Body of pancreas (tissue), 4 donors: ENCODE measurements around the gene COLEC12. TPM values are rescaled to one million over a fixed set of nuclear protein-coding genes. Genes with fewer than 3 reads are reported as not detected.

ENCODE experiments used
- ATAC-seq: fragments of 150-250 bp; one replicate; pipeline ENCODE4 v1.9.1; 2016
- DNase-seq, 4 donors: peaks; one replicate each; pipeline ENCODE4 v3.0.0-alpha.2; 2019
- H3K27ac ChIP-seq, 4 donors: fragments of 200-600 bp; sonication (generic); 1 replicate in 3 of 4; 2 replicates in 1 of 4; pipeline versions ENCODE4 v1.5.1 to v1.6.1; 2016 to 2019; ENCODE audit warnings: mild to moderate bottlenecking in 1 of 4, mixed read lengths in 1 of 4, moderate library complexity in 1 of 4
- H3K27me3 ChIP-seq, 2 donors: fragments of 200-600 bp; sonication (generic); one replicate each; pipeline ENCODE4 v1.6.0; 2016; ENCODE audit warnings: mild to moderate bottlenecking in 1 of 2
- H3K36me3 ChIP-seq, 2 donors: fragments of 200-600 bp; sonication (generic); replicated peaks in 1 of 2; 2 replicates each; pipeline ENCODE4 v1.5.1; 2016; ENCODE audit warnings: low read depth in 2 of 2; ENCODE audit not compliant: insufficient read depth in 1 of 2
- H3K4me1 ChIP-seq: fragments of 200-600 bp; sonication (generic); one replicate; pipeline ENCODE4 v1.6.0; 2016
- H3K4me3 ChIP-seq, 2 donors: fragments of 200-600 bp; sonication (generic); 1 replicate in 1 of 2; 2 replicates in 1 of 2; pipeline ENCODE4 v1.5.1; 2016 to 2019
- H3K9me3 ChIP-seq, 3 donors: fragments of 200-600 bp; sonication (generic); 1 replicate in 2 of 3; 2 replicates in 1 of 3; pipeline ENCODE4 v1.5.1; 2016
- POLR2A ChIP-seq, 3 donors: fragments of 450-650 bp; IDR thresholded peaks; one replicate each; pipeline ENCODE4 v1.6.1; 2016; ENCODE audit warnings: antibody characterized with exemption in 3 of 3, mild to moderate bottlenecking in 2 of 3
- WGBS, 2 donors: methylation state at CpG; one replicate each; pipeline ENCODE4 v1.1.5; 2017; 5-methylcytosine and 5-hydroxymethylcytosine counted together
- intact Hi-C: fragments of 100-400 bp; cut with DNase I; formaldehyde crosslinking; loops from one replicate; pipeline ENCODE4 v1.15.1; 2023
- total RNA-seq, 2 donors: library from RNA; depleted of rRNA; stranded (reverse); fragments of >200 nt; gene quantifications; one replicate each; pipeline ENCODE4 v1.1.0, GENCODE V29; 2016
- TF ChIP-seq, protein P1 (sequence below), 7 experiments: fragments of 450-650 bp in 4 of 7; fragments of 200-600 bp in 3 of 7; sonication (generic) in 3 of 7; IDR thresholded peaks; one replicate each; pipeline ENCODE4 v1.5.1; 2016 to 2019; ENCODE audit warnings: antibody characterized with exemption in 7 of 7

COLEC12 gene
- total RNA-seq, 2 donors from 2014 or later, result 3.6 to 4.2 TPM

- no peak for ATAC-seq
Measured at GRCh38 chr18:453400-453799, 47.1 kb downstream of the COLEC12 start.

DNA sequence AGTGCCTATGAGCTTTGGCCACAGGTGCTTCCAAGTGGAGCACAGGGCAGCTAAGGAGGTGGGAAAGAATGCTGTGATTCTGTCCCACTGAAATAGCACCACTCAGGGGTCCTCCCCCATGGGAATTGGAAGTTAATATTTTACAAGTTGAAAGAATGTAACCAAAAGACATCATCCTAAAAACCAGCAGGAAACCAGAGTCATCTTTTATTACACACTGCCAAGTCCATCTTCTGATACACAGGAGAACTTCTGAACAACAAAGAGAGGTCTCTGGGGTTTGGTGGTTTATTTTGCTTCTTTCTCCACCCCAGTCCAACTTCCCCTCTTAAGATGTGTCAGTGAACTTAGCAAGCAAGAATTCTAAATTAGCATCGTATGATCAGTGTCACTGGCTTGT, 47.7 kb downstream of the COLEC12 start:
- no peak overlapping the region for H3K4me3 ChIP-seq
- ATAC-seq, result no peak
- TF ChIP-seq, protein P1, sequence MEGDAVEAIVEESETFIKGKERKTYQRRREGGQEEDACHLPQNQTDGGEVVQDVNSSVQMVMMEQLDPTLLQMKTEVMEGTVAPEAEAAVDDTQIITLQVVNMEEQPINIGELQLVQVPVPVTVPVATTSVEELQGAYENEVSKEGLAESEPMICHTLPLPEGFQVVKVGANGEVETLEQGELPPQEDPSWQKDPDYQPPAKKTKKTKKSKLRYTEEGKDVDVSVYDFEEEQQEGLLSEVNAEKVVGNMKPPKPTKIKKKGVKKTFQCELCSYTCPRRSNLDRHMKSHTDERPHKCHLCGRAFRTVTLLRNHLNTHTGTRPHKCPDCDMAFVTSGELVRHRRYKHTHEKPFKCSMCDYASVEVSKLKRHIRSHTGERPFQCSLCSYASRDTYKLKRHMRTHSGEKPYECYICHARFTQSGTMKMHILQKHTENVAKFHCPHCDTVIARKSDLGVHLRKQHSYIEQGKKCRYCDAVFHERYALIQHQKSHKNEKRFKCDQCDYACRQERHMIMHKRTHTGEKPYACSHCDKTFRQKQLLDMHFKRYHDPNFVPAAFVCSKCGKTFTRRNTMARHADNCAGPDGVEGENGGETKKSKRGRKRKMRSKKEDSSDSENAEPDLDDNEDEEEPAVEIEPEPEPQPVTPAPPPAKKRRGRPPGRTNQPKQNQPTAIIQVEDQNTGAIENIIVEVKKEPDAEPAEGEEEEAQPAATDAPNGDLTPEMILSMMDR (IDR thresholded peaks at IDR 0.05), result no peak
- DNase-seq, result no peak
- H3K4me1 ChIP-seq, result peaks cover 21% of the 10 kb centered on the region
- H3K36me3 ChIP-seq, result no peaks in the 10 kb centered on the region
- intact Hi-C loops, result loop anchor here (10.0 kb wide), 1 partner anchor 68 kb away; no protein-coding TSS in a partner anchor
- H3K27me3 ChIP-seq, result no peaks in the 10 kb centered on the region
- no peak overlapping the region for H3K27ac ChIP-seq
- no peaks in the 10 kb centered on the region for H3K9me3 ChIP-seq
- WGBS, 2 donors, result 67 to 81% methylated on average over 1 of the region's 1 CpG

More at GRCh38 chr18:453400-453799, 47.1 kb downstream of the COLEC12 start:
- intact Hi-C loops, result loop anchor here (10.0 kb wide), 1 partner anchor 69 kb away; no protein-coding TSS in a partner anchor
- Histone ChIP-seq H3K27me3 (no peaks in the 10 kb centered on the region), H3K36me3 (no peaks in the 10 kb centered on the region), H3K4me3 (no peak overlapping the region), H3K9me3 (no peaks in the 10 kb centered on the region), H3K27ac (no peak overlapping the region), H3K4me1 (peaks cover 15% of the 10 kb centered on the region)
- DNase-seq, result no peak
- 93 to 96% methylated on average over 4 of the region's 4 CpGs for WGBS, 2 donors
- no peak for TF ChIP-seq POLR2A (IDR thresholded peaks at IDR 0.05)
- TF ChIP-seq, protein P1 (IDR thresholded peaks at IDR 0.05), result no peak

GRCh38 chr18:449374-449773, 51.1 kb downstream of the COLEC12 start:
- peak overlapping the region; percentile 68 to 88 (median 78) for H3K27ac ChIP-seq
- WGBS, 2 donors, result 2 to 21% methylated on average over 2 to 8 of the region's 8 CpGs

DNA sequence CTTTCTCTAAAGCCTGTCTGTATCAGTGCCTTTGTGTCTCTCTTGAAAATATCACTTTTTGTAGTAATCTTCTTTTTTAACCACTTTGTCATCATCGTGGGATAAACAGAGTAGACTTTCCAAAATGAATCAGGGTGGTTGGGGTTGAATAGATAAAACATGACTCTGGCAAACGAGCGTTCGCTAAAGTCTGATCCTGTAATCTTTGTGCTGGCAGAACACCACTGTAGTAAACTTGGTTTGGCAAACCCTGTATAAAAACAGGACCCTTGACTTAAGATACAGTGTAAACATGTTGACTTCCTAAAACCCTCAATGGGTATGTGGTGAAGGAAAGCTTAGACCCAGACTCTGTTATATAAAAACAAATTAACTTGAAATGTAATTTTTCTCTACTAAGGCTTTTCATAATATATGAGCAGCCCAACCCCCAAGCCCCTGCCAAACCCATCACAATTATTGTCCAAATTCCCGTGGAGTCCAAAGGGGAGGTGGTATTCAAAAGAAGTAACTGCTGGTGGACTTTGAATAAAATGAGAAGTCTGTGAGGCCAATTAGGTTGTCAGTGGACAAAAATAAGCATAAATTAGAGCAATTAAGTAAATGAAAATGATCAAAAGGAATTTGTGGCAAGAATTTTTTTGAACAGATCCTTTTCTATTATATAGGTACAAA, 52.2 kb downstream of the COLEC12 start:
- H3K4me3 ChIP-seq, result no peak overlapping the region
- 25 to 27% methylated on average over 5 of the region's 5 CpGs for WGBS, 2 donors
- no peak for DNase-seq
- H3K36me3 ChIP-seq, result no peaks in the 10 kb centered on the region
- H3K4me1 ChIP-seq, result peaks cover 25% of the 10 kb centered on the region
- no peaks in the 10 kb centered on the region for H3K27me3 ChIP-seq
- intact Hi-C loops, result no loop called here
- no peak for ATAC-seq
- no peaks in the 10 kb centered on the region for H3K9me3 ChIP-seq
- TF ChIP-seq, protein P1 (IDR thresholded peaks at IDR 0.05), result no peak
- no peak for TF ChIP-seq POLR2A (IDR thresholded peaks at IDR 0.05)
- H3K27ac ChIP-seq, result peak overlapping the region in 2 of 4 donors; percentile 82 to 88

More at GRCh38 chr18:449374-449773, 51.1 kb downstream of the COLEC12 start:
- DNase-seq (peak; percentile 77 to 88 (median 84)), ATAC-seq (peak; percentile 97)
- Histone ChIP-seq H3K4me1 (peaks cover 25% of the 10 kb centered on the region), H3K36me3 (no peaks in the 10 kb centered on the region), H3K4me3 (no peak overlapping the region), H3K9me3 (no peaks in the 10 kb centered on the region), H3K27me3 (no peaks in the 10 kb centered on the region)
- intact Hi-C loops, result no loop called here
- TF ChIP-seq POLR2A (IDR thresholded peaks at IDR 0.05), result peak in 2 of 3 donors; percentile 30 to 45
- TF ChIP-seq, protein P1 (IDR thresholded peaks at IDR 0.05), result no peak
